ENCODE results near the gene PIRT. TPM values are rescaled to one million over a fixed set of nuclear protein-coding genes. Genes with fewer than 3 reads are reported as not detected.

The PIRT gene
- polyA plus RNA-seq, 1 of the 3 experiments (the other 2 are of a cell fraction): not detected

DNA sequence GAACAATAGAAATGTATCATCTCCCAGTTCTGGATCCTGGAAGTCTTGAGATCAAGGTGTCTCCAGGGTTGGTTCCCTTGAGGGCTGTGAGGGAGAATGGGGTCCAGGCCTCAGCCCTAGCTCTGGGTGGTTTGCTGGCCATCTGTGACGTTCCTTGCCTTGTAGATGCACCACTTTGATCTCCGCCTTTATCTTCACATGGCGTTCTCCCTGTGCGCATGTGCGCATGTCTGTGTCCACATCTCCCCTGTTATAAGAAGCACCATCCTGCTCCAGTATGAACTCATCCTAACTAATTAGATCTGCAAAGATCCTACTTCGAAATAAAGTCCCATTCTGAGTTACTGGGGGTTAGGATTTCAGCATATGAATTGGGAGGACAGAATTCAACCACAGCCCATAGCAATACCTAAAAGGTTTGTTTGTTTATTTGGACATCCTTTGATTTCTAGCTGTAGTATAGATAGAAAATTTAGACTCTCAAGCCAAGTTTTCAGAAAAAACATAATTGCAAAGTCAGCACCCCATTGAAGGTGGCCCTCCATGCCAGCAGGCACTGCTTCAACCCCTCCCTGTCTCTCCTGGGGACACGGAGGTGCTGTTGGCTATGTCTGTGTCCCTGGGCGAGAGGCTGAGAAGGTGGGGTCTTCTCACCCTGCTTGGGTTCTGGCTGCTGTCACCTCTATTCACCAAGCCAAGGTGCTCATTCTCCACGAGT is 31.2 kb downstream of the PIRT start:
- TF ChIP-seq NFIC (IDR thresholded peaks at IDR 0.05; ENCODE audit: borderline replicate concordance) (no peak), FOXM1 (IDR thresholded peaks at IDR 0.05; ENCODE audit: low read depth) (no peak), PBX3 (IDR thresholded peaks at IDR 0.05) (no peak), FOXJ3 (CRISPR knock-in tag; IDR thresholded peaks at IDR 0.05) (no peak), TAF1 (IDR thresholded peaks at IDR 0.05; ENCODE audit: borderline replicate concordance, low read depth, low read length) (no peak), MEF2A (IDR thresholded peaks at IDR 0.05; ENCODE audit: borderline replicate concordance, low read depth) (no peak), GATA2 (CRISPR knock-in tag; IDR thresholded peaks at IDR 0.05) (no peak), ELF1 (IDR thresholded peaks at IDR 0.05) (no peak), CHD2 (IDR thresholded peaks at IDR 0.05; ENCODE audit: low read length, partially characterized antibody) (no peak), GABPA (IDR thresholded peaks at IDR 0.05; ENCODE audit: low read depth) (no peak), RFX5 (IDR thresholded peaks at IDR 0.05; ENCODE audit: low read length) (no peak), FOSL2 (IDR thresholded peaks at IDR 0.05; ENCODE audit: borderline replicate concordance, low read depth) (no peak)
- TF ChIP-seq, protein P1, sequence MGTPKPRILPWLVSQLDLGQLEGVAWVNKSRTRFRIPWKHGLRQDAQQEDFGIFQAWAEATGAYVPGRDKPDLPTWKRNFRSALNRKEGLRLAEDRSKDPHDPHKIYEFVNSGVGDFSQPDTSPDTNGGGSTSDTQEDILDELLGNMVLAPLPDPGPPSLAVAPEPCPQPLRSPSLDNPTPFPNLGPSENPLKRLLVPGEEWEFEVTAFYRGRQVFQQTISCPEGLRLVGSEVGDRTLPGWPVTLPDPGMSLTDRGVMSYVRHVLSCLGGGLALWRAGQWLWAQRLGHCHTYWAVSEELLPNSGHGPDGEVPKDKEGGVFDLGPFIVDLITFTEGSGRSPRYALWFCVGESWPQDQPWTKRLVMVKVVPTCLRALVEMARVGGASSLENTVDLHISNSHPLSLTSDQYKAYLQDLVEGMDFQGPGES (IDR thresholded peaks at IDR 0.05; ENCODE audit: low read depth, low read length): no peak
- TF ChIP-seq, protein P2, sequence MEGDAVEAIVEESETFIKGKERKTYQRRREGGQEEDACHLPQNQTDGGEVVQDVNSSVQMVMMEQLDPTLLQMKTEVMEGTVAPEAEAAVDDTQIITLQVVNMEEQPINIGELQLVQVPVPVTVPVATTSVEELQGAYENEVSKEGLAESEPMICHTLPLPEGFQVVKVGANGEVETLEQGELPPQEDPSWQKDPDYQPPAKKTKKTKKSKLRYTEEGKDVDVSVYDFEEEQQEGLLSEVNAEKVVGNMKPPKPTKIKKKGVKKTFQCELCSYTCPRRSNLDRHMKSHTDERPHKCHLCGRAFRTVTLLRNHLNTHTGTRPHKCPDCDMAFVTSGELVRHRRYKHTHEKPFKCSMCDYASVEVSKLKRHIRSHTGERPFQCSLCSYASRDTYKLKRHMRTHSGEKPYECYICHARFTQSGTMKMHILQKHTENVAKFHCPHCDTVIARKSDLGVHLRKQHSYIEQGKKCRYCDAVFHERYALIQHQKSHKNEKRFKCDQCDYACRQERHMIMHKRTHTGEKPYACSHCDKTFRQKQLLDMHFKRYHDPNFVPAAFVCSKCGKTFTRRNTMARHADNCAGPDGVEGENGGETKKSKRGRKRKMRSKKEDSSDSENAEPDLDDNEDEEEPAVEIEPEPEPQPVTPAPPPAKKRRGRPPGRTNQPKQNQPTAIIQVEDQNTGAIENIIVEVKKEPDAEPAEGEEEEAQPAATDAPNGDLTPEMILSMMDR (IDR thresholded peaks at IDR 0.05): no peak
- Histone ChIP-seq H3K9me3 (no peaks in the 10 kb centered on the region), H3K27me3 (ENCODE audit: insufficient read depth) (no peaks in the 10 kb centered on the region), H3K9ac (no peak overlapping the region), H3K4me2 (no peak overlapping the region), H3K4me1 (ENCODE audit: control insufficient read depth in 1 of 2, insufficient read depth in 2 of 2, low read depth in 1 of 2, low read length in 1 of 2) (no peaks in the 10 kb centered on the region; a peak in 1 of 4 replicates), H3F3A (replicated peaks; ENCODE audit: insufficient read depth) (no peaks in the 10 kb centered on the region), H4K20me1 (ENCODE audit: insufficient read depth) (no peaks in the 10 kb centered on the region), H3K36me3 (replicated peaks in 1 of 2; ENCODE audit: control insufficient read depth in 1 of 2, insufficient read depth in 2 of 2, low read length in 1 of 2) (no peaks in the 10 kb centered on the region), H3K27ac (ENCODE audit: low read depth in 2 of 2, low read length in 1 of 2) (no peak overlapping the region), H3K9me2 (no peaks in the 10 kb centered on the region), H3K79me2 (ENCODE audit: insufficient read depth) (no peaks in the 10 kb centered on the region), H3K4me3 (ENCODE audit: low read depth in 2 of 2, low read length in 1 of 2) (no peak overlapping the region), H2AFZ (ENCODE audit: low read depth) (no peak overlapping the region)
- DNase-seq: no peak
- POLR2A ChIA-PET: no interaction called here
- CTCF ChIA-PET: interaction anchor here (1.1 to 1.2 kb wide), 2 partner anchors 160 to 188 kb away, joined by 3 read pairs; no protein-coding TSS in a partner anchor
- WGBS (ENCODE audit: low lambda C conversion rate): 48% methylated on average over 9 of the region's 9 CpGs
